SK-N-SH (cell line): Measurements from ENCODE around the gene XRCC5. TPM values are rescaled to one million over a fixed set of nuclear protein-coding genes. Genes with fewer than 3 reads are reported as not detected.
A peak's percentile ranks its signal among the peaks of the same experiment; 100 is the strongest.

Experiments
- CTCF ChIA-PET: fragments of 300-600, 350-600 bp; formaldehyde crosslinking; extraction: SDS; loops from one replicate; lab custom pipeline; 2021; lab: Yijun Ruan, JAX
- POLR2A ChIA-PET: fragments of 350-600 bp; sonication (Branson Sonifier 250); formaldehyde crosslinking; extraction: SDS; loops from one replicate; lab custom pipeline; 2020; ENCODE audit warnings: antibody characterized with exemption, inconsistent platforms; lab: Yijun Ruan, JAX
- DNase-seq: peaks from one replicate; pipeline ENCODE4 v3.0.0; 2012
- H2AFZ ChIP-seq: fragments of 200-600 bp; sonication (generic); 2 replicates; pipeline ENCODE4 v1.8.1; 2016; ENCODE audit warnings: antibody characterized with exemption, mild to moderate bottlenecking, low read depth
- H3F3A ChIP-seq: fragments of 200-600 bp; sonication (generic); replicated peaks from 2 replicates; pipeline ENCODE3; 2016; ENCODE audit warnings: antibody characterized with exemption, mild to moderate bottlenecking; ENCODE audit not compliant: insufficient read depth
- H3K27ac ChIP-seq, 2 experiments: fragments of 200-500 bp in 1 of 2; fragments of 200-600 bp in 1 of 2; sonication (Bioruptor generic) in 1 of 2; sonication (generic), shearing (Covaris generic) in 1 of 2; 2 replicates each; pipeline versions ENCODE4 v1.5.1 to v1.6.1; 2014 to 2016; ENCODE audit warnings: low read depth in 2 of 2, inconsistent platforms in 1 of 2, low read length in 1 of 2, mild to moderate bottlenecking in 1 of 2, mixed read lengths in 1 of 2
- H3K27me3 ChIP-seq: fragments of 200-600 bp; sonication (generic), shearing (Covaris generic); 2 replicates; pipeline ENCODE4 v1.6.1; 2016; ENCODE audit warnings: mixed run types; ENCODE audit not compliant: insufficient read depth
- H3K36me3 ChIP-seq, 2 experiments: fragments of 200-500 bp in 1 of 2; fragments of 200-600 bp in 1 of 2; sonication (Bioruptor generic) in 1 of 2; sonication (generic) in 1 of 2; replicated peaks in 1 of 2; 2 replicates each; pipeline versions ENCODE3 to v1.5.1; 2014 to 2016; ENCODE audit warnings: low read length in 1 of 2, mild to moderate bottlenecking in 1 of 2; ENCODE audit not compliant: insufficient read depth in 2 of 2, control insufficient read depth in 1 of 2
- H3K4me1 ChIP-seq, 2 experiments: fragments of 200-500 bp in 1 of 2; fragments of 200-600 bp in 1 of 2; sonication (Bioruptor generic) in 1 of 2; sonication (generic), shearing (Covaris generic) in 1 of 2; 2 replicates each; pipeline versions ENCODE4 v1.5.1 to v1.6.1; 2014 to 2016; ENCODE audit warnings: low read depth in 1 of 2, low read length in 1 of 2, mixed run types in 1 of 2; ENCODE audit not compliant: insufficient read depth in 2 of 2, control insufficient read depth in 1 of 2
- H3K4me2 ChIP-seq: fragments of 200-600 bp; sonication (generic), shearing (Covaris generic); 2 replicates; pipeline ENCODE4 v1.6.1; 2017; ENCODE audit warnings: mixed run types
- H3K4me3 ChIP-seq, 2 experiments: fragments of 200-500 bp in 1 of 2; fragments of 200-600 bp in 1 of 2; sonication (Bioruptor generic) in 1 of 2; sonication (generic), shearing (Covaris generic) in 1 of 2; 2 replicates each; pipeline versions ENCODE4 v1.5.1 to v1.8.1; 2014 to 2016; ENCODE audit warnings: low read depth in 2 of 2, inconsistent platforms in 1 of 2, low read length in 1 of 2, mild to moderate bottlenecking in 1 of 2, mixed read lengths in 1 of 2, moderate library complexity in 1 of 2
- H3K79me2 ChIP-seq: fragments of 200-600 bp; sonication (generic); 2 replicates; pipeline ENCODE4 v1.8.1; 2017; ENCODE audit warnings: mild to moderate bottlenecking; ENCODE audit not compliant: insufficient read depth
- H3K9ac ChIP-seq: fragments of 200-600 bp; sonication (generic); 2 replicates; pipeline ENCODE4 v1.6.1; 2017; ENCODE audit warnings: mixed run types
- H3K9me2 ChIP-seq: fragments of 200-600 bp; sonication (generic); 2 replicates; pipeline ENCODE4 v1.6.1; 2017; ENCODE audit warnings: mixed run types
- H3K9me3 ChIP-seq: fragments of 200-600 bp; sonication (generic); 2 replicates; pipeline ENCODE4 v1.6.1; 2017; ENCODE audit warnings: mixed run types, mild to moderate bottlenecking, moderate library complexity
- H4K20me1 ChIP-seq: fragments of 200-600 bp; sonication (generic); 2 replicates; pipeline ENCODE4 v1.6.1; 2017; ENCODE audit warnings: mild to moderate bottlenecking, mixed run types; ENCODE audit not compliant: insufficient read depth
- CHD2 ChIP-seq: fragments of 150-350 bp; IDR thresholded peaks from 2 replicates; pipeline ENCODE4 v1.6.1; 2018; ENCODE audit warnings: low read length; ENCODE audit not compliant: partially characterized antibody
- EZH2phosphoT487 ChIP-seq: fragments of 200-600 bp; sonication (generic); IDR thresholded peaks from 2 replicates; pipeline ENCODE4 v1.6.1; 2017; ENCODE audit warnings: low read depth, mixed run types, mild to moderate bottlenecking, antibody characterized with exemption, moderate library complexity, borderline replicate concordance
- FOSL2 ChIP-seq: IDR thresholded peaks from 2 replicates; pipeline ENCODE4 v1.4.0; 2012; ENCODE audit warnings: low read depth, mild to moderate bottlenecking, moderate library complexity, borderline replicate concordance
- FOXJ3 ChIP-seq: sonication (generic); formaldehyde crosslinking; IDR thresholded peaks from 2 replicates; pipeline ENCODE4 v1.5.1; 2020; ENCODE audit warnings: mild to moderate bottlenecking, missing genetic modification reagents
- GABPA ChIP-seq: IDR thresholded peaks from 2 replicates; pipeline ENCODE4 v1.4.0; 2012; ENCODE audit warnings: low read depth, mild to moderate bottlenecking
- GATA2 ChIP-seq: sonication (generic); formaldehyde crosslinking; IDR thresholded peaks from 2 replicates; pipeline ENCODE4 v1.5.0; 2020; ENCODE audit warnings: mild to moderate bottlenecking, missing genetic modification reagents
- MAX ChIP-seq: IDR thresholded peaks from 2 replicates; pipeline ENCODE4 v1.4.0; 2012; ENCODE audit warnings: low read depth
- MEF2A ChIP-seq: IDR thresholded peaks from 2 replicates; pipeline ENCODE4 v1.4.0; 2012; ENCODE audit warnings: low read depth, borderline replicate concordance
- MXI1 ChIP-seq: IDR thresholded peaks from 2 replicates; pipeline ENCODE4 v1.6.1; 2012; ENCODE audit warnings: mild to moderate bottlenecking, low read depth, low read length, improper control_type of control experiment
- NFIC ChIP-seq: IDR thresholded peaks from 2 replicates; pipeline ENCODE4 v1.4.0; 2012; ENCODE audit warnings: borderline replicate concordance
- PBX3 ChIP-seq: IDR thresholded peaks from 2 replicates; pipeline ENCODE4; 2012
- POLR2AphosphoS5 ChIP-seq: IDR thresholded peaks from 2 replicates; pipeline ENCODE4 v1.6.1; 2012; ENCODE audit warnings: low read depth, low read length
- REST ChIP-seq: IDR thresholded peaks from 2 replicates; pipeline ENCODE4 v1.6.1; 2012; ENCODE audit warnings: mild to moderate bottlenecking, low read depth, low read length, moderate library complexity
- RXRA ChIP-seq: IDR thresholded peaks from 2 replicates; pipeline ENCODE4 v1.4.0; 2012; ENCODE audit warnings: low read depth, mild to moderate bottlenecking, borderline replicate concordance
- SIN3A ChIP-seq: IDR thresholded peaks from 2 replicates; pipeline ENCODE4 v1.6.1; 2012; ENCODE audit warnings: low read depth, mild to moderate bottlenecking, low read length, moderate library complexity, borderline replicate concordance
- TAF1 ChIP-seq: IDR thresholded peaks from 2 replicates; pipeline ENCODE4 v1.6.1; 2012; ENCODE audit warnings: low read depth, mild to moderate bottlenecking, low read length, moderate library complexity, borderline replicate concordance
- USF1 ChIP-seq: IDR thresholded peaks from 2 replicates; pipeline ENCODE4 v1.4.0; 2012; ENCODE audit warnings: low read depth, borderline replicate concordance
- USF2 ChIP-seq: fragments of 150-350 bp; IDR thresholded peaks from 2 replicates; pipeline ENCODE4 v1.6.1; 2017; ENCODE audit warnings: antibody characterized with exemption, low read length, low read depth, borderline replicate concordance
- YY1 ChIP-seq: IDR thresholded peaks from 2 replicates; pipeline ENCODE4 v1.4.0; 2012; ENCODE audit warnings: low read depth, mild to moderate bottlenecking
- ZBTB33 ChIP-seq: IDR thresholded peaks from 2 replicates; pipeline ENCODE4 v1.4.0; 2012; ENCODE audit warnings: low read depth, borderline replicate concordance
- WGBS: methylation state at CpG from one replicate; pipeline ENCODE4 v1.1.6; 2017; ENCODE audit warnings: low lambda C conversion rate; 5-methylcytosine and 5-hydroxymethylcytosine counted together
- polyA plus RNA-seq, 3 experiments: library from polyadenylated mRNA; depleted of rRNA; stranded (reverse); fragments of >200 nt; gene quantifications; 2 replicates each; pipeline ENCODE4 v1.2.3, GENCODE V29; 2012

Gene XRCC5
- polyA plus RNA-seq, 1 of the 3 experiments (the other 2 are of a cell fraction) = 125 TPM

- DNase-seq = peak; percentile 97
- H3K4me2 ChIP-seq = peak within 1 kb of the TSS; percentile 99
- H3K36me3 ChIP-seq = no peaks in the 10 kb centered on the region
- peaks cover 4% of the 10 kb centered on the region for H3F3A ChIP-seq
- H3K79me2 ChIP-seq = peaks cover 12% of the 10 kb centered on the region
- H3K4me1 ChIP-seq = peaks cover 0 to 18% of the 10 kb centered on the region in 2 experiments; a peak in 3 of 4 replicates
- H3K9me3 ChIP-seq = no peaks in the 10 kb centered on the region
- H4K20me1 ChIP-seq = no peaks in the 10 kb centered on the region
- peak within 1 kb of the TSS; percentile 100 for H2AFZ ChIP-seq
- 1% methylated on average over 19 of the region's 44 CpGs for WGBS
- H3K4me3 ChIP-seq = peak within 1 kb of the TSS; percentile 72 to 97
- TF ChIP-seq MEF2A (no peak), SIN3A (no peak), GABPA (no peak), RXRA (no peak), EZH2phosphoT487 (no peak), REST (peak; percentile 10; the same call in 1 of the 2 replicates), PBX3 (no peak), USF2 (peak; percentile 60; the same call in 1 of the 2 replicates), USF1 (peak; percentile 93), CHD2 (peak; percentile 31), GATA2 (CRISPR knock-in tag) (peak; percentile 20; the same call in 1 of the 2 replicates), MXI1 (peak; percentile 50; the same call in 1 of the 2 replicates), NFIC (no peak), ZBTB33 (no peak), FOSL2 (no peak), POLR2AphosphoS5 (peak; percentile 78), MAX (peak; percentile 74), TAF1 (peak; percentile 81), YY1 (no peak), FOXJ3 (CRISPR knock-in tag) (no peak)
- no peaks in the 10 kb centered on the region for H3K9me2 ChIP-seq
- H3K9ac ChIP-seq = peak within 1 kb of the TSS; percentile 80
- ChIA-PET POLR2A (interaction anchor here (0.7 to 3.2 kb wide), 8 partner anchors 8 to 330 kb away, joined by 3 to 17 read pairs (median 4); partner anchors contain the start of genes SMARCAL1 and XRCC5), CTCF (interaction anchor here (0.6 to 3.7 kb wide), 14 partner anchors 12 to 265 kb away, joined by 3 to 14 read pairs (median 4); no protein-coding TSS in a partner anchor)
- no peaks in the 10 kb centered on the region for H3K27me3 ChIP-seq
- peak within 1 kb of the TSS; percentile 28 to 88; a peak in 3 of 4 replicates for H3K27ac ChIP-seq
Observed at GRCh38 chr2:216081487-216082116, 27.5 kb upstream of the XRCC5 start, which contains the start of the genes PECR and TMEM169. PECR (minus strand) TSS chr2:216081809; CDS start chr2:216081741, 68 bp downstream. TMEM169 (plus strand) TSS chr2:216081919; CDS start chr2:216095964, 14,045 bp downstream.
